Adrenal gland (tissue), 12 donors: ENCODE results near the gene KIF20A. TPM values are rescaled to one million over a fixed set of nuclear protein-coding genes. Genes with fewer than 3 reads are reported as not detected.

ENCODE experiments used
- DNase-seq, 7 donors: peaks; one replicate each; pipeline ENCODE4 v3.0.0-alpha.2; 2019 to 2020
- H3K27ac ChIP-seq, 5 donors: fragments of 200-600 bp; sonication (generic) in 4 of 5; 1 replicate in 3 of 5; 2 replicates in 2 of 5; pipeline versions ENCODE4 v1.5.1 to v1.8.0; 2016 to 2020; ENCODE audit warnings: mild to moderate bottlenecking in 1 of 5
- H3K27me3 ChIP-seq: fragments of 200-600 bp; 2 replicates; pipeline ENCODE4 v1.8.0; 2021
- H3K36me3 ChIP-seq, 2 donors: fragments of 200-600 bp; replicated peaks in 1 of 2; 1 replicate in 1 of 2; 2 replicates in 1 of 2; pipeline versions ENCODE4 v1.5.1 to v1.8.0; 2018 to 2022
- H3K4me1 ChIP-seq, 2 donors: fragments of 200-600 bp; replicated peaks in 1 of 2; 1 replicate in 1 of 2; 2 replicates in 1 of 2; pipeline versions ENCODE4 v1.5.1 to v1.8.0; 2018 to 2021
- H3K4me3 ChIP-seq, 4 donors: fragments of 200-600 bp; sonication (generic) in 3 of 4; one replicate each; pipeline ENCODE4 v1.5.1; 2016 to 2018
- H3K9me3 ChIP-seq, 3 donors: fragments of 200-600 bp; sonication (generic) in 1 of 3; replicated peaks in 1 of 3; 1 replicate in 2 of 3; 2 replicates in 1 of 3; pipeline versions ENCODE4 v1.5.1 to v1.8.0; 2016 to 2021
- POLR2A ChIP-seq, 2 donors: fragments of 450-650 bp; IDR thresholded peaks; one replicate each; pipeline ENCODE4 v1.6.1; 2017; ENCODE audit warnings: antibody characterized with exemption in 2 of 2, mild to moderate bottlenecking in 2 of 2, moderate library complexity in 1 of 2
- WGBS, 4 donors: extraction: QIAGEN DNeasy Blood & Tissue Kit in 2 of 4; methylation state at CpG; one replicate each; pipeline versions ENCODE4 v1.1.5 to v1.1.7; 2013 to 2017; 5-methylcytosine and 5-hydroxymethylcytosine counted together
- intact Hi-C, 2 donors: fragments of 100-400 bp; cut with DNase I; formaldehyde crosslinking; loops; one replicate each; pipeline versions ENCODE4 v1.14.1 to v1.15.0; 2022 to 2023
- polyA plus RNA-seq, 3 donors: library from polyadenylated mRNA; stranded (reverse); fragments of 200-250 nt in 2 of 3; fragments of 350-450 nt in 1 of 3; fragmentation: Illumina TruSeq in 1 of 3; extraction: RNeasy Lipid Tissue Mini Kit (QIAGEN cat#74804) in 1 of 3; gene quantifications; one replicate each; pipeline ENCODE4 v1.2.3, GENCODE V29; 2013 to 2014
- total RNA-seq, 9 donors: library from RNA; depleted of rRNA in 4 of 9; stranded (reverse); fragments of >200 nt in 4 of 9; fragments of 120-200 nt in 1 of 9; fragmentation: NEBNext Ultra II Directional in 1 of 9; extraction: Animal tissue kit (Norgen Biotek cat#: 25700) in 1 of 9; gene quantifications; one replicate each; pipeline versions ENCODE4 v1.1.0 to v1.2.4, GENCODE V29; 2013 to 2023
- TF ChIP-seq, protein P1 (sequence below), 6 experiments: fragments of 450-650 bp in 4 of 6; fragments of 200-600 bp in 2 of 6; sonication (generic) in 1 of 6; IDR thresholded peaks; 1 replicate in 5 of 6; 2 replicates in 1 of 6; pipeline versions ENCODE4 v1.5.1 to v1.8.0; 2016 to 2021; ENCODE audit warnings: antibody characterized with exemption in 6 of 6, mild to moderate bottlenecking in 2 of 6, moderate library complexity in 1 of 6
- donor health status: healthy with polysubstance abuse.
- donor health status: Bipolar disorder and iron deficiency.
- donor health status: DM: yes; HTN: yes; CAD: no.
- donor health status: DM: no; HTN: no; CAD: no.
- donor health status: DM: no; HTN: no; CAD: no.
- donor health status: DM: yes; HTN: yes; CAD: no.

KIF20A gene
- total and polyA plus RNA-seq, 12 donors, result 0.32 to 16.0 (median 1.9) TPM

DNA sequence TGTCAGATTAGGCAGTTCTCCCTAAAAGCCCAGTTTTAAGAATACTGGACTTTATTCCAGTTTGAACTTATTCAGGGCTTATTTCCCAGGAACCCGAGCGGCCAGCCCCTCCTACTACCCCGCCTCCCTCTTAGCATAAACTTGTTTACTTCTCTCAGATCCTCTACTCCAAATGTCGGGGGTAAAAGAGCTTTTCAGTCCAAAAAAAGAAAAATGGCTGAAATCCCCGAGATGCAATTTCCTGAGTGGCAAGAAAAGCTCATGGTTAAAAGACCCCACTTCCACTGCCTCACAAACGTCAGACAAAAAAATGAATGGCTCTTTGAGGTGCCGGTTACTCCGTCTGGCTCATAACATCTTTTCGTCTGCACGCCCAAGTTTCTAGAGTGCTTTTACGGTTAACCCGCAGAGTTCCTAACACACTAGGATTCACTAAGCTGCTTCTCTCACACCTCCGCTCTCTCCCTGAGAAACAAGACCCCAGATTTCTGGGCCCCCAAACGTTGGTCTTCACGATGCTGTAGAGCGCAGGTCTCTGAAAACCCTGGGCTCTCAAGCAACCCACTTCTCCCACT, 884 bp upstream of the KIF20A start:
- Histone ChIP-seq H3K27me3 (no peaks in the 10 kb centered on the region), H3K36me3 (peaks cover 0 to 31% of the 10 kb centered on the region in 2 donors), H3K4me3 (peak overlapping the region; percentile 35 to 94 (median 84)), H3K9me3 (no peaks in the 10 kb centered on the region), H3K4me1 (peaks cover 10 to 14% of the 10 kb centered on the region in 2 donors), H3K27ac (peak overlapping the region; percentile 66 to 93 (median 82))
- intact Hi-C loops, result no loop called here
- 0 to 2% (median 0%) methylated on average over 13 to 16 of the region's 16 CpGs for WGBS, 4 donors
- no peak for TF ChIP-seq POLR2A (IDR thresholded peaks at IDR 0.05)
- TF ChIP-seq, protein P1, sequence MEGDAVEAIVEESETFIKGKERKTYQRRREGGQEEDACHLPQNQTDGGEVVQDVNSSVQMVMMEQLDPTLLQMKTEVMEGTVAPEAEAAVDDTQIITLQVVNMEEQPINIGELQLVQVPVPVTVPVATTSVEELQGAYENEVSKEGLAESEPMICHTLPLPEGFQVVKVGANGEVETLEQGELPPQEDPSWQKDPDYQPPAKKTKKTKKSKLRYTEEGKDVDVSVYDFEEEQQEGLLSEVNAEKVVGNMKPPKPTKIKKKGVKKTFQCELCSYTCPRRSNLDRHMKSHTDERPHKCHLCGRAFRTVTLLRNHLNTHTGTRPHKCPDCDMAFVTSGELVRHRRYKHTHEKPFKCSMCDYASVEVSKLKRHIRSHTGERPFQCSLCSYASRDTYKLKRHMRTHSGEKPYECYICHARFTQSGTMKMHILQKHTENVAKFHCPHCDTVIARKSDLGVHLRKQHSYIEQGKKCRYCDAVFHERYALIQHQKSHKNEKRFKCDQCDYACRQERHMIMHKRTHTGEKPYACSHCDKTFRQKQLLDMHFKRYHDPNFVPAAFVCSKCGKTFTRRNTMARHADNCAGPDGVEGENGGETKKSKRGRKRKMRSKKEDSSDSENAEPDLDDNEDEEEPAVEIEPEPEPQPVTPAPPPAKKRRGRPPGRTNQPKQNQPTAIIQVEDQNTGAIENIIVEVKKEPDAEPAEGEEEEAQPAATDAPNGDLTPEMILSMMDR (IDR thresholded peaks at IDR 0.05), result no peak
- peak in 6 of 7 donors; percentile 19 to 61 (median 41) for DNase-seq

DNA sequence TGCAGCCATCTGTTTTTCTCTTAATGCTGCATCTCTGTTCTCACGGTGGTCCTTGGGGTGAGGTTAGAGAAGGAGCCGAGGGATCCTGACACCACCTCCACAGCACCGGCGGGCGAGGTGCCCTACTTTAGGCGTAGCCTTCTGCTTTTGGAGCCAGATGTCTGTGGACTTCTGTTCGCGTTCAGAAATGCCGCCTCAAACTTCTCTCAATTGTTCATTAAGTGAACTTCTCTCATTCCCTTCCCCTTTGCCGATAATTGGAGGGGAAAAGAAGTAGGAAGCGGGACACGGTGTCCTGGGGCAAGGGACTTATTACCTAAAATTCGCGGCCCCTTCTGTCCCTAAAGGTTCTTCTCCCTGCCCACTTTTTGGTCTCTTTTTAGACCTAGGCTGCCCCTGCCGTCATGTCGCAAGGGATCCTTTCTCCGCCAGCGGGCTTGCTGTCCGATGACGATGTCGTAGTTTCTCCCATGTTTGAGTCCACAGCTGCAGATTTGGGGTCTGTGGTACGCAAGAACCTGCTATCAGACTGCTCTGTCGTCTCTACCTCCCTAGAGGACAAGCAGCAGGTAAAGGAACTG, 455 bp downstream of the KIF20A start:
- peaks cover 10 to 14% of the 10 kb centered on the region in 2 donors for H3K4me1 ChIP-seq
- intact Hi-C loops, result no loop called here
- 1 to 2% (median 2%) methylated on average over 17 to 23 of the region's 23 CpGs for WGBS, 4 donors
- H3K36me3 ChIP-seq, result peaks cover 0 to 20% of the 10 kb centered on the region in 2 donors
- no peak for DNase-seq
- H3K27ac ChIP-seq, result peak overlapping the region in 1 of 5 donors; percentile 93
- H3K27me3 ChIP-seq, result no peaks in the 10 kb centered on the region
- no peak for TF ChIP-seq POLR2A (IDR thresholded peaks at IDR 0.05)
- TF ChIP-seq, protein P1 (IDR thresholded peaks at IDR 0.05), result no peak
- H3K4me3 ChIP-seq, result peak overlapping the region in 2 of 4 donors; percentile 77 to 94
- no peaks in the 10 kb centered on the region for H3K9me3 ChIP-seq

DNA sequence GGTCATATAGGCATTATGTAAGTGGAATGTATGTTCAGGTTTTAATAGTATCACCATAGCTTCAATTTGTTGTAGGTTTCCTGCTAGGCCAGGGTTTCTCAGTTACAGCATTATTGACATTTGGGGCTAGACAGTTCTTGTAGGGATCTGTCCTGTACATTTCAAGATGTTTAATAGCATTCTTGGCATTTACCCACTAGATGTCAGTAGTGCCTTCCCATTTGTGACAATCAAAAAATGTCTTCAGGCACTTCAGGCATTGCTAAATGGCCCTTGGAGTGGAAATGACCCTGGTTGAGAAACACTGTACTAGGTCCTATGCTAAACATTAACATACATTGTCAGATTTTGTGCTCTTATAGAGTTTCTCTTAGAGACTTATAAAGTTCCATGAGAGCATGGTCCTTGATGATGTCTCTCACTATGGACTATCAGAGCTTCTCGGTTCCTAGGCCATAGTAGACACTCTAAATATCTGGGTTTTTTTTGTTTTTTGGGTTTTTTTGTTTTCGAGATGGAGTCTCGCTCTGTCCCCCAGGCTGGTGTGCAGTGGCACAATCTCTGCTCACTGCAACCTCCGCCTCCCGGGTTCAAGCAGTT, 1.4 kb downstream of the KIF20A start:
- WGBS, 4 donors, result 68 to 72% (median 71%) methylated on average over 5 of the region's 5 CpGs
- no peak for DNase-seq
- TF ChIP-seq, protein P1 (IDR thresholded peaks at IDR 0.05), result peak in 3 of 6 experiments; percentile 15 to 26 (median 22)
- no peak for TF ChIP-seq POLR2A (IDR thresholded peaks at IDR 0.05)
- intact Hi-C loops, result no loop called here
- Histone ChIP-seq H3K36me3 (peaks cover 0 to 23% of the 10 kb centered on the region in 2 donors), H3K9me3 (no peaks in the 10 kb centered on the region), H3K27ac (no peak overlapping the region), H3K27me3 (no peaks in the 10 kb centered on the region), H3K4me3 (no peak overlapping the region), H3K4me1 (peaks cover 10 to 14% of the 10 kb centered on the region in 2 donors)

DNA sequence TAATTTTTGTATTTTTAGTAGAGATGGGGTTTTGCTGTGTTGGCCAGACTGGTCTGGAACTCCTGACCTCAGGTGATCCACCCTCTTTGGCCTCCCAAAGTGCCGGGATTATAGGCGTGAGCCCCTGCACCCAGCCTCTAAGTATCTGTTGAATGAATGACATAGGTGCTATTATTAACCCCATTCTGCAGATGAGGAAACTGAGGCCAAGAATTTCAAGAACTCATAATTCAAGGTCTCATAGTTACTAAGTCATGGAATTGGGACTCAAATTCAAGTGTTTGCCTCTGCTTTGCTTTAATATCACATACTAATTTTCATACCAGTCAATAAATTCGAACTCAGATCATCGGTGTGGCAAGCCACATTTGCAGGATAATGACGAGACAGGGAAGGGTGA, 1.9 kb downstream of the KIF20A start:
- intact Hi-C loops, result no loop called here
- no peak for TF ChIP-seq POLR2A (IDR thresholded peaks at IDR 0.05)
- TF ChIP-seq, protein P1 (IDR thresholded peaks at IDR 0.05), result no peak
- Histone ChIP-seq H3K27me3 (no peaks in the 10 kb centered on the region), H3K9me3 (no peaks in the 10 kb centered on the region), H3K36me3 (peaks cover 0 to 19% of the 10 kb centered on the region in 2 donors), H3K4me3 (no peak overlapping the region), H3K4me1 (peaks cover 10 to 14% of the 10 kb centered on the region in 2 donors), H3K27ac (no peak overlapping the region)
- no peak for DNase-seq
- 87 to 92% (median 90%) methylated on average over 5 of the region's 5 CpGs for WGBS, 4 donors
